ENCODE measurements around the gene ZMYND8.

Gene ZMYND8

DNA sequence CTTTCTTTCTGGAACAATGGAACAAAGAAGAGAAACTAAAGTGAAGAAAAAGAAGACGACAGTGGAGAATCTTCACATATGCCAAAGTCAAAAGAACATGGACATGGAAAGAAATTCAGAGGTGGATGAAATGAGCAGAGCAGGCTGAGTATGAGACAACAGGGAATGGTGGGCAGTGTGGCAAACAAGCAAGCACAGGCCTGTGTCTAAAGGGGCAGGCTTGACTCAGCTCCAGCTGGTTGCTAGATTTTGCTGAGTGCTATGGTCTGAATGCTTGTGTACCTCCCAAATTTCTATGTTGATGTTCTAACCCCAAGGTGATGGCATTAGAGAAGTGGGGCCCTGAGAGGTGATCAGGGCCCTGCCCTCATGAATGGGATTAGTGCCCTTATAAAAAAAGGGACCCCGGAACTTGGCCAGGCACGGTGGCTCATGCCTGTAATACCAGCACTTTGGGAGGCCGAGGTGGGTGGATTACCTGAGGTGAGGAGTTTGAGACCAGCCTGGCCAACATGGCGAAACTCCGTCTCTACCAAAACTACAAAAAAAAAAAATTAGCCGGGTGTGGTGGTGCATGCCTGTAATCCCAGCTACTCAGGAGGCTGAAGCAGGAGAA is 49.6 kb downstream of the ZMYND8 start:
- TF ChIP-seq, protein P1, sequence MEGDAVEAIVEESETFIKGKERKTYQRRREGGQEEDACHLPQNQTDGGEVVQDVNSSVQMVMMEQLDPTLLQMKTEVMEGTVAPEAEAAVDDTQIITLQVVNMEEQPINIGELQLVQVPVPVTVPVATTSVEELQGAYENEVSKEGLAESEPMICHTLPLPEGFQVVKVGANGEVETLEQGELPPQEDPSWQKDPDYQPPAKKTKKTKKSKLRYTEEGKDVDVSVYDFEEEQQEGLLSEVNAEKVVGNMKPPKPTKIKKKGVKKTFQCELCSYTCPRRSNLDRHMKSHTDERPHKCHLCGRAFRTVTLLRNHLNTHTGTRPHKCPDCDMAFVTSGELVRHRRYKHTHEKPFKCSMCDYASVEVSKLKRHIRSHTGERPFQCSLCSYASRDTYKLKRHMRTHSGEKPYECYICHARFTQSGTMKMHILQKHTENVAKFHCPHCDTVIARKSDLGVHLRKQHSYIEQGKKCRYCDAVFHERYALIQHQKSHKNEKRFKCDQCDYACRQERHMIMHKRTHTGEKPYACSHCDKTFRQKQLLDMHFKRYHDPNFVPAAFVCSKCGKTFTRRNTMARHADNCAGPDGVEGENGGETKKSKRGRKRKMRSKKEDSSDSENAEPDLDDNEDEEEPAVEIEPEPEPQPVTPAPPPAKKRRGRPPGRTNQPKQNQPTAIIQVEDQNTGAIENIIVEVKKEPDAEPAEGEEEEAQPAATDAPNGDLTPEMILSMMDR (IDR thresholded peaks at IDR 0.05; ENCODE audit: extremely low read depth, missing control alignments) = no peak
- DNase-seq (ENCODE audit: low spot score) = no peak

DNA sequence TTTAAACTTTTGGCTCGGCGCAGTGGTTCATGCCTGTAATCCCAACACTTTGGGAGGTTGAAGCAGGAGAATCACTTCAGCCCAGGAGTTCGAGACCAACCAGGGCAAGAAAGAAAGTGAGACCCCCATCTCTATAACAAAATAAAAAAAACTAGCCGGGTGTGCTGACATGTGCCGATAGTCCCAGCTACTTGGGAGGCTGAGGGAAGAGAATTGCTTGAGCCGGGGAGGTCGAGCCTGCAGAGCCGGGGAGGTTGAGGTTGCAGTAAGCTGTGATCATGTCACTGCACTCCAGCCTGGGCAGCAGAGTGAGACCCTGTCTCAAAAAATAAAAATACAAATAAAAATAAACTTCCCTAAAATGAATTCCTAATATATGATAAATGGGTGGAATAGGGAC is 50.4 kb downstream of the ZMYND8 start:
- TF ChIP-seq, protein P1 (IDR thresholded peaks at IDR 0.05; ENCODE audit: extremely low read depth, missing control alignments) = no peak

DNA sequence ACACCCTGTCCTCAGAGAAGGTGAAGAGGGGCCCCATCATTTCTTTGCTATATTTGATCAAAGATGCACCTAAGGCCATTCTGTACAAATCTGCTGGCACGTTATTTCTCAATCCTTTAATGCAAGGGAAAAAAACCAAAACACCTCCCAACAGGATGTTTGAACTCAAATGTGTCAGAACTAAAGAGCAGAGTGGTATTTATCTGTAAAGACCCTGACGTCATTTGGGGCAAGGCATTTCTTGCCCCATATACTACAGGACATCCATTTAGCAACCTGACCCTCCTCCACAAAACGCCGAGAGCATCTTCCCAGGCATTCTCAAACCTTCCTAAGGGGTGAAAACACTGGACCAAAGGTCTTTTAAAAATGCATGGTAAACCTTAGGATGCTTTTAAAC is 50.8 kb downstream of the ZMYND8 start:
- no peak for DNase-seq (ENCODE audit: low spot score)
- TF ChIP-seq, protein P1 (IDR thresholded peaks at IDR 0.05; ENCODE audit: extremely low read depth, missing control alignments) = no peak

More for the DNA sequence above, 50.4 kb downstream of the ZMYND8 start:
- no peak for DNase-seq (ENCODE audit: low spot score)

DNA sequence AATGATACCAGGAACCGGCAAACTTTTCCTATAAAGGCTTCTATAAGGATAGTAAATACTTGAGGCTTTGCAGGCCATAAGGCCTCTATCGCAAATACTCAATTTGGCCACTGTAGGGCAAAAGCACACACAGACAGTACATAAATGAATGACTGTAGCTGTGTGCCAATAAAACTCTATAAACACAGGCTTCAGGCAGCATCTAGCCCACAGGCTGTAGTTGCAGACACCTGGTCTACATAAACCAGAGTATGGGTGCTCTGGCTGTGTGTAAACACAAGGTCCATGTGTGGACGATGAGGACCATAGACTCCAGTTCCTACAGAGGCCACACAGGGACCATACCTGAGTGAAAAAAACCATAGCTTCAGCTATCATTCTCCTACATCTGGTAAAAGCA is 52.2 kb downstream of the ZMYND8 start:
- TF ChIP-seq, protein P1 (IDR thresholded peaks at IDR 0.05; ENCODE audit: extremely low read depth, missing control alignments) = no peak
- no peak for DNase-seq (ENCODE audit: low spot score)

DNA sequence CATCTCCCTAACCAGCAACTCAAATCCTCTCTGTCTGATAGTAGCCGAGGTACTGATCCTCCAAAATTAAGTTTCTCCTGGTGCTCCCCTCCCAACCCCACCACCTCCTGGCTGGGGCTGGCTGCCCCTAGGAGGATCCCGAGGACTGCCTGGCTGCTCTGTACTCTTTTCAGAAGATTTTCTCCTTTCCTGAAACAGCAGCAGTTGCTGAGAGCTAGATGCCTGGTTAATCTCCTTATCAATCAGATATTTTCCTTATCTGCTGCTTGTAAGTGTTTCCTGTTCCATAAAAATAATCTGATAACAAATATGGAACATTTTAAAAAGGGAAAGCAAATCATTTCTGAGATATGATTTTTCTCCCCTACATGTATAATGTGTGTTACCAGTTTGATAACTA is 52.8 kb downstream of the ZMYND8 start:
- TF ChIP-seq, protein P1 (IDR thresholded peaks at IDR 0.05; ENCODE audit: extremely low read depth, missing control alignments) = no peak
- no peak for DNase-seq (ENCODE audit: low spot score)

DNA sequence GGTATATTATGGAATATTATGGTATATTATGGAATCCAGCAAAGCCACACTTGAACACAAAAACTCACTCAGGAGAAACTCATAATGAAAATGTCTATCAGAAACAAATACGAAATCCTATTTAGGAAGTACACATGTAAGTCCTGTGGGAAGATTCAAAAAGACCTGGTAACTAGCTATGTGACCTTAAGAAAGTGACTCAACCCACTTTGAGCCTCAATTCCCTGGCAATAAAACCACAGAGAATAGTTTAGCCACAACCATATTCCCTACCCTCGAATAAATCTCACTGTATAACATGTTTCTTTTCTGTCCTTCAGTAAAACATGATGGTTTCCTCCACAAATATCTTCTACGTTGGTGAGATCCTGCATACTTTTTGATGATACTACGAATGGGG is 56.4 kb downstream of the ZMYND8 start:
- DNase-seq (ENCODE audit: low spot score) = no peak
- TF ChIP-seq, protein P1 (IDR thresholded peaks at IDR 0.05; ENCODE audit: extremely low read depth, missing control alignments) = no peak

DNA sequence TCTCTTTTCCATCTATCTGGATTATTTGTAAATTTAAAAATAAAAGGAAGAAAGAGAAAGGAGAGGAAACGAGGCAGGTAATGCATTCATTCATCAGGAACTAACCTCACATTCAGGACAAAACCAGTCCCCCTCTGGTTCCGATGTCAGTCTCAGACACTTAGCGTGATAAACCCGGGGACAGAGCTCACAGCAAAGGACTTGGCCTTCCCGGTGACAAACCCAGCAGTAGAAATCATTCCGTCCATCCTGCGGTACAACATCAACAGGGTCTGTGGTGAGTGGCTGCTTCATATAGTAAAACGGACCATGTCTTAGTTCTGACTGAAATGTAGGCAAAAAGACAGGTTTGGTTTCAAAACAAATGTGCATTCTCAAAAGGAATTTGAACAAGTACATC is 57.9 kb downstream of the ZMYND8 start:
- DNase-seq (ENCODE audit: low spot score) = no peak
- TF ChIP-seq, protein P1 (IDR thresholded peaks at IDR 0.05; ENCODE audit: extremely low read depth, missing control alignments) = no peak

Data from GM20000 (cell line).